Suprapubic skin (tissue), 4 donors: ENCODE data around the gene SEC14L2.

ENCODE experiments used
- CTCF ChIP-seq, 2 donors: fragments of 200-600 bp in 1 of 2; fragments of 450-650 bp in 1 of 2; sonication (generic) in 1 of 2; IDR thresholded peaks; one replicate each; pipeline ENCODE4 v1.5.1; 2016 to 2019; ENCODE audit warnings: antibody characterized with exemption in 2 of 2, mild to moderate bottlenecking in 1 of 2, moderate library complexity in 1 of 2
- EP300 ChIP-seq: sonication (generic); formaldehyde crosslinking; IDR thresholded peaks from one replicate; pipeline ENCODE4 v1.6.1; 2017; ENCODE audit warnings: antibody characterized with exemption
- POLR2A ChIP-seq, 2 donors: fragments of 450-650 bp; IDR thresholded peaks; one replicate each; pipeline ENCODE4 v1.6.1; 2017; ENCODE audit warnings: antibody characterized with exemption in 2 of 2, mild to moderate bottlenecking in 2 of 2, moderate library complexity in 2 of 2
- POLR2AphosphoS5 ChIP-seq, 3 donors: sonication (generic); formaldehyde crosslinking; IDR thresholded peaks; one replicate each; pipeline ENCODE4 v1.6.1; 2017; ENCODE audit warnings: antibody characterized with exemption in 3 of 3

GRCh38 chr22:30439226-30439625, 42.4 kb downstream of the SEC14L2 start:
- no peak for TF ChIP-seq CTCF (IDR thresholded peaks at IDR 0.05)
- TF ChIP-seq POLR2AphosphoS5 (IDR thresholded peaks at IDR 0.05): no peak
- TF ChIP-seq POLR2A (IDR thresholded peaks at IDR 0.05): no peak
- TF ChIP-seq EP300: no peak
